GM13977 (cell line): Measurements from ENCODE around the gene APLP1.
A peak's percentile ranks its signal among the peaks of the same experiment; 100 is the strongest.

Experiments
- DNase-seq: peaks from one replicate; pipeline ENCODE4 v3.0.0; 2012; ENCODE audit warnings: low spot score
- in situ Hi-C: fragments of 300-500 bp; cut with MboI; formaldehyde crosslinking; loops from one replicate; pipeline ENCODE4 v1.12.0; 2022; ENCODE audit warnings: low sequenced_read_pairs, low pct_unique_long_range_greater_than_20kb, mixed read lengths, inconsistent platforms; ENCODE audit not compliant: unreplicated experiment
- TF ChIP-seq, protein P1 (sequence below): IDR thresholded peaks from 2 replicates; pipeline ENCODE4 v1.5.1; 2012; ENCODE audit warnings: mild to moderate bottlenecking, control low read depth; ENCODE audit not compliant: insufficient read depth; ENCODE audit errors: extremely low read depth, missing control alignments

APLP1 gene

DNA sequence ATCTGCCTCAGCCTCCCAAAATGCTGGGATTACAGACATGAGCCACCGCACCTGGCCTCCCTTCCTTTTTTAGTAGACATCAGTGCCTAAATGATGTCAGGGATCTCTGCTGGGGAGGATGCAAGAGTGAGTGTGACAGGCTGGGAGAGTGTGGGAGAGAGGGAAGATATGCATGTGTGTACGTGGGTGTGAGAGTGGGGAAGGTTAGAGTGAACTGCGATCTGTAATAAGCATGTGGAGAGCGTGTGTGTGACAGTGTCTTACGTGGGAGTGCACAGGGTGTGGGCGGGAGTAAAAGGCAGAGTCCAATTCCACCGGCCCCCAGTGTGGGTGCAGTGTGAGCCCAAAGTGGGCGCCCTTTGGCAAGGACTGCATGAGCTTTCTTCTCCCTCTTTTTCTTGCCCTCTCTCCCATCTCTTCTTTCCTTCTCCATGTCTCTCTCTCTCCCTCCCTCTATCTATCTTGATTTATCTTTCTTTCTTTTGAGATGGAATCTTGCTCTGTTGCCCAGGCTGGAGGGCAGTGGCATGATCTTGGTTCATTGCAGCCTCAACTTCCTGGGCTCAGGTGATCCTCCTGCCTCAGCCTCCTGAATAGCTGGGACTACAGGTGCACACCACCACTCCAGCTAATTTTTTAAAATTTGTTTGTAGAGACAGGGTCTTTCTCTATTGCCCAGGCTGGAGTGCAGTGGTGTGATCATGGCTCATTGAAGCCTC lies 15.2 kb upstream of the APLP1 start:
- TF ChIP-seq, protein P1, sequence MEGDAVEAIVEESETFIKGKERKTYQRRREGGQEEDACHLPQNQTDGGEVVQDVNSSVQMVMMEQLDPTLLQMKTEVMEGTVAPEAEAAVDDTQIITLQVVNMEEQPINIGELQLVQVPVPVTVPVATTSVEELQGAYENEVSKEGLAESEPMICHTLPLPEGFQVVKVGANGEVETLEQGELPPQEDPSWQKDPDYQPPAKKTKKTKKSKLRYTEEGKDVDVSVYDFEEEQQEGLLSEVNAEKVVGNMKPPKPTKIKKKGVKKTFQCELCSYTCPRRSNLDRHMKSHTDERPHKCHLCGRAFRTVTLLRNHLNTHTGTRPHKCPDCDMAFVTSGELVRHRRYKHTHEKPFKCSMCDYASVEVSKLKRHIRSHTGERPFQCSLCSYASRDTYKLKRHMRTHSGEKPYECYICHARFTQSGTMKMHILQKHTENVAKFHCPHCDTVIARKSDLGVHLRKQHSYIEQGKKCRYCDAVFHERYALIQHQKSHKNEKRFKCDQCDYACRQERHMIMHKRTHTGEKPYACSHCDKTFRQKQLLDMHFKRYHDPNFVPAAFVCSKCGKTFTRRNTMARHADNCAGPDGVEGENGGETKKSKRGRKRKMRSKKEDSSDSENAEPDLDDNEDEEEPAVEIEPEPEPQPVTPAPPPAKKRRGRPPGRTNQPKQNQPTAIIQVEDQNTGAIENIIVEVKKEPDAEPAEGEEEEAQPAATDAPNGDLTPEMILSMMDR, result no peak
- in situ Hi-C loops, result no loop called here
- no peak for DNase-seq

DNA sequence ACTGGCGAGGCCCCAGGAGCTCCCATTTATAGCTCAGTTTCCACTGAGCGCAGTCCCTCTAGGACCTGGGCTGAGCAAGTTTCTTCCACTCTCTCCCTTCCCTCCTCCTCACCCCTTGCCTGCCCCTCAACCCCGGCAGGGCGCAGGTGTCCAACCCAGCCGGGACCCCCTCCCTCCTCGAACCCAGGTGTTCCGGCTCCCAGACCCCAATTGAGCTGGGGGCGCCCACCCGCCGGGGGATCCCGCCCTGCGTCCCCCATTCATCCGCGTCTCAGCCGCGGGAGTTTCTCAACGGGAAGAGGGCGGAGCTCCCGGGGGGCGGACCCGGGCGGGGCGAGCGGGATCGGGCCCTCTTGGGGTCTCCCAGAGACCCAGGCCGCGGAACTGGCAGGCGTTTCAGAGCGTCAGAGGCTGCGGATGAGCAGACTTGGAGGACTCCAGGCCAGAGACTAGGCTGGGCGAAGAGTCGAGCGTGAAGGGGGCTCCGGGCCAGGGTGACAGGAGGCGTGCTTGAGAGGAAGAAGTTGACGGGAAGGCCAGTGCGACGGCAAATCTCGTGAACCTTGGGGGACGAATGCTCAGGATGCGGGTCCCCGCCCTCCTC lies 11.7 kb upstream of the APLP1 start, which contains the start of gene KIRREL2:
TSS of gene KIRREL2 (plus strand) at position 366 of the 604 bp plus-strand sequence. CDS start at position 575, 209 bp downstream.
- DNase-seq, result peak; percentile 60
- TF ChIP-seq, protein P1, result no peak
- in situ Hi-C loops, result no loop called here

DNA sequence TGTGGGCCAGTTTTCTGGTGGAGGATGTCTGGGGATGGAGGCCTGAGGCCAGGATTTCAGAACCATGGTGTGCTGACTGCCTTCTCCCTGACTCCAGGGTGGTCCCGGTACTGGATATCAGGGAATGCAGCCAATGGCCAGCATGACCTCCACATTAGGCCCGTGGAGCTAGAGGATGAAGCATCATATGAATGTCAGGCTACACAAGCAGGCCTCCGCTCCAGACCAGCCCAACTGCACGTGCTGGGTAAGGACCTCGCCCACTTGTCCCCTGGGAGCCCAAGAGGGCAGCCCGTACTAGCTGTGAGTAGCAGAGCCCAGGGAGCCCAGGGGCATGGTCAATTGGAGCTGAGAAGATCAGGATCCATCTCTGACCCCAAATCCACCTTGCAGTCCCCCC lies 10.1 kb upstream of the APLP1 start:
- TF ChIP-seq, protein P1, result no peak
- no peak for DNase-seq
- in situ Hi-C loops, result no loop called here

DNA sequence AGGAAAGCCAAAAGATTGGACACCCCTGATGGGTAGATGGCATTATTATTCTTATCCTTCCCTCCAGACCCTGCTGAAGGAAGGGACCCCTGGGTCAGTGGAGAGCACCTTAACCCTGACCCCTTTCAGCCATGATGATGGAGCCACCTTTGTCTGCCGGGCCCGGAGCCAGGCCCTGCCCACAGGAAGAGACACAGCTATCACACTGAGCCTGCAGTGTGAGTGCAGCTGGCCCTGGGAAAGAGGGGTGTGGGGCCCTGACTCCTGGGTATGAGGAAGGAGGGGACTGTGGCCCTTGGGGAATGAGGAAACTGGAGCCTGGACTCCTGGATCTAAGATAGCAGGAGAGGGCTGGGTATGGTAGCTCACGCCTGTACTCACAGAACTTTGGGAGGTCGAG lies 9.0 kb upstream of the APLP1 start:
- in situ Hi-C loops, result no loop called here
- TF ChIP-seq, protein P1, result no peak
- DNase-seq, result no peak

DNA sequence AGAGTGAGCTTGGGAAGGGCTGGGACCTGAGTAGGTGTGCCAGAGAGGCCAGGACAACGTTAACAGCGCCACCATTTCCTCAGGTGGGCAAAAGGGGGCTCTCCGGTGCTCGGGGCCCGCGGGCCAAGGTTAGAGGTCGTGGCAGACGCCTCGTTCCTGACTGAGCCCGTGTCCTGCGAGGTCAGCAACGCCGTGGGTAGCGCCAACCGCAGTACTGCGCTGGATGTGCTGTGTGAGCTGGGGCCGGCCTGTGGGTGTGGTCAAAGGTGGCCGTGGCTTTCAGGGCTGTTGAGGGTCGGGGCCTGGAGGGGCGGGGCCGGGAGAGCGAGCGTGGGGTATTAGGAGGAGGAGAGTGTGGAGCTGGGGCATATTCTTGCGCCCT lies 7.9 kb upstream of the APLP1 start:
- in situ Hi-C loops, result no loop called here
- no peak for DNase-seq
- TF ChIP-seq, protein P1, result no peak

DNA sequence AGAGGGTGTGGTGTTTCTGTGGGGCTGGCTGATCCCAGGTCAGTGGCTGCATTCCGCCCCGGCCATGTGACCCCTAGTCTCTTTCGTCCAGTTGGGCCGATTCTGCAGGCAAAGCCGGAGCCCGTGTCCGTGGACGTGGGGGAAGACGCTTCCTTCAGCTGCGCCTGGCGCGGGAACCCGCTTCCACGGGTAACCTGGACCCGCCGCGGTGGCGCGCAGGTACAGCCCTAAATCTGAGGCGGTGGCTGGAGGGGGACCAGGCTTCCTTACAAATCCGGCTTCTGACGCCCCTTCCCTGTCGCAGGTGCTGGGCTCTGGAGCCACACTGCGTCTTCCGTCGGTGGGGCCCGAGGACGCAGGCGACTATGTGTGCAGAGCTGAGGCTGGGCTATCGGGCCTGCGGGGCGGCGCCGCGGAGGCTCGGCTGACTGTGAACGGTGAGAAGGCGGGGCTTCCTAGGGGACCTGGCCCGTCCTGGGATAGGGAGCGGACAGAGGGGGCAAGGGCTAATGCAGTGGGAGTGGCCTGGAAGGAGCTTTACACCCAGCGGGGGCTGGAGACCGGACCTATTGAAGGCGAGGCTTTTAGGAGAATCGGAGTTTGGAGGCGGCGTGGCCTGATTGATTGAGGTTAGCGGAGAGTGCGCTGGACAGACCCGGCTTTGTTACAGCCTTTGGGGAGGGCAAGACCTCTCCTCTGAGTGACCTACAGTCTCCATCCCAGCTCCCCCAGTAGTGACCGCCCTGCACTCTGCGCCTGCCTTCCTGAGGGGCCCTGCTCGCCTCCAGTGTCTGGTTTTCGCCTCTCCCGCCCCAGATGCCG lies 7.3 kb upstream of the APLP1 start:
- no peak for DNase-seq
- in situ Hi-C loops, result no loop called here
- TF ChIP-seq, protein P1, result no peak
